Liver (tissue), 9 donors: Measurements from ENCODE around the gene NIPBL. TPM values are rescaled to one million over a fixed set of nuclear protein-coding genes. Genes with fewer than 3 reads are reported as not detected.
"Not testable (repeated sequence)": the region's sequence is repeated elsewhere in the genome, so short reads cannot be mapped to it uniquely, and the experiment has no call there.

Source experiments
- DNase-seq: peaks from one replicate; pipeline ENCODE4 v3.0.0-alpha.2; 2017; ENCODE audit warnings: low spot score
- H3K27ac ChIP-seq, 2 donors: one replicate each; pipeline ENCODE4 v1.7.0; 2013; ENCODE audit warnings: inconsistent platforms in 2 of 2, low read length in 2 of 2, control low read depth in 1 of 2, low read depth in 1 of 2, mild to moderate bottlenecking in 1 of 2
- H3K27me3 ChIP-seq, 4 donors: one replicate each; pipeline versions ENCODE4 v1.6.1 to v1.7.0; 2013; ENCODE audit warnings: low read length in 3 of 4, inconsistent platforms in 1 of 4, mild to moderate bottlenecking in 1 of 4, moderate library complexity in 1 of 4; ENCODE audit not compliant: control insufficient read depth in 4 of 4, insufficient read depth in 4 of 4
- H3K36me3 ChIP-seq, 4 donors: one replicate each; pipeline versions ENCODE4 v1.6.1 to v1.7.0; 2013; ENCODE audit warnings: low read length in 3 of 4, mild to moderate bottlenecking in 3 of 4, low read depth in 1 of 4, moderate library complexity in 1 of 4; ENCODE audit not compliant: control insufficient read depth in 4 of 4, insufficient read depth in 3 of 4
- H3K4me1 ChIP-seq, 4 donors: one replicate each; pipeline versions ENCODE4 v1.6.1 to v1.7.0; 2013; ENCODE audit warnings: low read length in 3 of 4, mild to moderate bottlenecking in 3 of 4, moderate library complexity in 1 of 4; ENCODE audit not compliant: control insufficient read depth in 4 of 4, insufficient read depth in 4 of 4
- H3K4me3 ChIP-seq, 3 donors: one replicate each; pipeline versions ENCODE4 v1.6.1 to v1.7.0; 2013; ENCODE audit warnings: low read length in 3 of 3, control low read depth in 1 of 3, low read depth in 1 of 3, mild to moderate bottlenecking in 1 of 3
- H3K9ac ChIP-seq, 2 donors: one replicate each; pipeline ENCODE4 v1.7.0; 2013; ENCODE audit warnings: low read length in 2 of 2, mild to moderate bottlenecking in 2 of 2, moderate library complexity in 2 of 2, control low read depth in 1 of 2, low read depth in 1 of 2
- H3K9me3 ChIP-seq, 4 donors: one replicate each; pipeline versions ENCODE4 v1.6.1 to v1.7.0; 2013; ENCODE audit warnings: low read length in 3 of 4; ENCODE audit not compliant: control insufficient read depth in 4 of 4
- EGR1 ChIP-seq, 2 donors: IDR thresholded peaks; 2 replicates each; pipeline ENCODE4 v1.6.1; 2016 to 2018; ENCODE audit warnings: antibody characterized with exemption in 2 of 2, low read depth in 2 of 2
- FOXA1 ChIP-seq: IDR thresholded peaks from 2 replicates; pipeline ENCODE4 v1.6.1; 2016; ENCODE audit warnings: antibody characterized with exemption
- FOXA2 ChIP-seq: IDR thresholded peaks from 2 replicates; pipeline ENCODE4 v1.6.1; 2016; ENCODE audit warnings: antibody characterized with exemption
- GABPA ChIP-seq, 2 donors: IDR thresholded peaks in 1 of 2; conservative IDR thresholded peaks in 1 of 2; 2 replicates each; pipeline ENCODE4 v1.6.1; 2016; ENCODE audit warnings: antibody characterized with exemption in 2 of 2, mild to moderate bottlenecking in 1 of 2, moderate library complexity in 1 of 2
- HNF4A ChIP-seq, 2 donors: conservative IDR thresholded peaks; 2 replicates each; pipeline ENCODE4 v1.6.1; 2016; ENCODE audit warnings: antibody characterized with exemption in 2 of 2, mild to moderate bottlenecking in 2 of 2
- HNF4G ChIP-seq: IDR thresholded peaks from 2 replicates; pipeline ENCODE4 v1.6.1; 2016; ENCODE audit warnings: antibody characterized with exemption
- JUND ChIP-seq, 2 donors: IDR thresholded peaks; 2 replicates each; pipeline ENCODE4 v1.6.1; 2016; ENCODE audit warnings: antibody characterized with exemption in 2 of 2
- NR2F2 ChIP-seq: IDR thresholded peaks from 2 replicates; pipeline ENCODE4 v1.6.1; 2016; ENCODE audit warnings: antibody characterized with exemption
- RAD21 ChIP-seq, 2 donors: IDR thresholded peaks; 2 replicates each; pipeline ENCODE4 v1.6.1; 2016; ENCODE audit warnings: antibody characterized with exemption in 2 of 2, mild to moderate bottlenecking in 2 of 2
- RXRA ChIP-seq, 2 donors: IDR thresholded peaks; 2 replicates each; pipeline ENCODE4 v1.6.1; 2017 to 2018; ENCODE audit warnings: antibody characterized with exemption in 2 of 2, mild to moderate bottlenecking in 1 of 2
- YY1 ChIP-seq: IDR thresholded peaks from 2 replicates; pipeline ENCODE4 v1.6.1; 2016; ENCODE audit warnings: antibody characterized with exemption, mild to moderate bottlenecking
- WGBS: extraction: QIAGEN DNeasy Blood & Tissue Kit; methylation state at CpG from one replicate; pipeline ENCODE4 v1.1.7; 2013; 5-methylcytosine and 5-hydroxymethylcytosine counted together
- polyA plus RNA-seq, 2 donors: library from polyadenylated mRNA; stranded (reverse) in 1 of 2; unstranded in 1 of 2; fragments of 200-250 nt in 1 of 2; fragments of >200 nt in 1 of 2; fragmentation: Nextera tagmentation in 1 of 2; extraction: Ambion mirVana in 1 of 2; gene quantifications; one replicate each; pipeline versions ENCODE4 v1.2.1 to v1.2.3, GENCODE V29; 2013 to 2015
- total RNA-seq, 2 donors: library from RNA; depleted of rRNA; stranded (reverse); fragments of >200 nt; gene quantifications; one replicate each; pipeline ENCODE4 v1.2.3, GENCODE V29; 2014
- TF ChIP-seq, protein P1 (sequence below): IDR thresholded peaks from 2 replicates; pipeline ENCODE4 v1.6.1; 2016; ENCODE audit warnings: antibody characterized with exemption, mild to moderate bottlenecking
- TF ChIP-seq, protein P2 (sequence below): IDR thresholded peaks from 2 replicates; pipeline ENCODE4 v1.6.1; 2016; ENCODE audit warnings: antibody characterized with exemption
- TF ChIP-seq, protein P3 (sequence below): IDR thresholded peaks from 2 replicates; pipeline ENCODE4 v1.6.1; 2016; ENCODE audit warnings: antibody characterized with exemption
- TF ChIP-seq, protein P4 (sequence below): fragments of 150-350 bp; IDR thresholded peaks from 2 replicates; pipeline ENCODE4 v1.5.1; 2017; ENCODE audit warnings: improper control_type of control experiment, low read depth, low read length; ENCODE audit not compliant: missing input control
- donor health status: healthy.
- donor health status: healthy.
- donor health status: healthy.
- donor health status: healthy.
- donor health status: healthy.

Gene NIPBL
- total and polyA plus RNA-seq, 4 donors = 4.9 to 30.3 (median 21.0) TPM

DNA sequence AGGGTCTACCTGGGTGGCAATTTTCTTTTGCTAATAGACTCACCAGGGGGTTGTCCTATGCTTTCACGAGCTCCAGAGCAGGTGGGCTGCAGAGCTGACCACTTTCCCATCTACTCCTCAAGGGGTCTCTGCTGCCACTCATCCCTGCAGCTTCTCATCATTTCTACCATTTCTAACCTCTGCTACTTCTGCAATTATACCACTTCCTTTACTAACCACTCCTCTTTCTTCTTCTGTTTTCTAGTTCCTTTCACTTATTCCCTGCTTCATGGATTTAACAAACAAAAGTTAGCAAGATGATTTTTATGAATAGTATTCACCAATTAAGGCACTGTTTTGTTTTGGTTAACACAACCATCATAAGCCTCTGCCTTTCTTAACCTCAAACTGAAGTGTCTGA lies 34.5 kb upstream of the NIPBL start:
- DNase-seq = no peak
- no peak overlapping the region for H3K9ac ChIP-seq
- no peaks in the 10 kb centered on the region for H3K27me3 ChIP-seq
- no peak overlapping the region for H3K27ac ChIP-seq
- no peaks in the 10 kb centered on the region for H3K36me3 ChIP-seq
- H3K4me3 ChIP-seq = no peak overlapping the region
- WGBS = 45% methylated on average over 1 of the region's 1 CpG
- H3K4me1 ChIP-seq = no peaks in the 10 kb centered on the region
- TF ChIP-seq JUND (IDR thresholded peaks at IDR 0.05) (no peak), GABPA (IDR thresholded peaks at IDR 0.05 in 1 of 2, conservative IDR thresholded peaks at IDR 0.05 in 1 of 2) (no peak), HNF4A (conservative IDR thresholded peaks at IDR 0.05) (no peak), YY1 (no peak), RXRA (IDR thresholded peaks at IDR 0.05) (no peak), FOXA2 (no peak), EGR1 (IDR thresholded peaks at IDR 0.05; ENCODE audit: low read depth in 2 of 2) (no peak), RAD21 (IDR thresholded peaks at IDR 0.05) (no peak), NR2F2 (no peak), HNF4G (no peak)
- TF ChIP-seq, protein P1, sequence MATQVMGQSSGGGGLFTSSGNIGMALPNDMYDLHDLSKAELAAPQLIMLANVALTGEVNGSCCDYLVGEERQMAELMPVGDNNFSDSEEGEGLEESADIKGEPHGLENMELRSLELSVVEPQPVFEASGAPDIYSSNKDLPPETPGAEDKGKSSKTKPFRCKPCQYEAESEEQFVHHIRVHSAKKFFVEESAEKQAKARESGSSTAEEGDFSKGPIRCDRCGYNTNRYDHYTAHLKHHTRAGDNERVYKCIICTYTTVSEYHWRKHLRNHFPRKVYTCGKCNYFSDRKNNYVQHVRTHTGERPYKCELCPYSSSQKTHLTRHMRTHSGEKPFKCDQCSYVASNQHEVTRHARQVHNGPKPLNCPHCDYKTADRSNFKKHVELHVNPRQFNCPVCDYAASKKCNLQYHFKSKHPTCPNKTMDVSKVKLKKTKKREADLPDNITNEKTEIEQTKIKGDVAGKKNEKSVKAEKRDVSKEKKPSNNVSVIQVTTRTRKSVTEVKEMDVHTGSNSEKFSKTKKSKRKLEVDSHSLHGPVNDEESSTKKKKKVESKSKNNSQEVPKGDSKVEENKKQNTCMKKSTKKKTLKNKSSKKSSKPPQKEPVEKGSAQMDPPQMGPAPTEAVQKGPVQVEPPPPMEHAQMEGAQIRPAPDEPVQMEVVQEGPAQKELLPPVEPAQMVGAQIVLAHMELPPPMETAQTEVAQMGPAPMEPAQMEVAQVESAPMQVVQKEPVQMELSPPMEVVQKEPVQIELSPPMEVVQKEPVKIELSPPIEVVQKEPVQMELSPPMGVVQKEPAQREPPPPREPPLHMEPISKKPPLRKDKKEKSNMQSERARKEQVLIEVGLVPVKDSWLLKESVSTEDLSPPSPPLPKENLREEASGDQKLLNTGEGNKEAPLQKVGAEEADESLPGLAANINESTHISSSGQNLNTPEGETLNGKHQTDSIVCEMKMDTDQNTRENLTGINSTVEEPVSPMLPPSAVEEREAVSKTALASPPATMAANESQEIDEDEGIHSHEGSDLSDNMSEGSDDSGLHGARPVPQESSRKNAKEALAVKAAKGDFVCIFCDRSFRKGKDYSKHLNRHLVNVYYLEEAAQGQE = no peak
- H3K9me3 ChIP-seq = no peaks in the 10 kb centered on the region

DNA sequence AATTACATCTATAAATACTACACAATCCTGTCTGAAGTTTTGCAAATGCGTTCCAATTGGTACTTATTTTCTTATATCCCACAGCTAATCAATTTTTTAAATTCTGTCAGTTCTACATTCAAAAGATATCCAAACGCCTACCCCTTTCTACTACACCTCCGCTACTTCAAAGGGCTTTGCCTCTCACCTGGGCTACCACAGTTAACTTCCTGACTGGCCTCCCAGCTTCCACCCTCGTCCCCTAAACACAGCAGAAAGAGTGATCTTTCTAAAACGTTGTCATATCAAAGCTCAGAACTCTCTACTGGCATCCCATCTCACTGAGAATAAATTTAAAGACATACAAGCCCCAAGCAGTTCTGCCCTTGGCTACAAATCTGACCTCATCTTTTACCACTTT lies 32.3 kb upstream of the NIPBL start:
- DNase-seq = no peak
- H3K36me3 ChIP-seq = no peaks in the 10 kb centered on the region
- WGBS = 69% methylated on average over 5 of the region's 5 CpGs
- no peaks in the 10 kb centered on the region for H3K27me3 ChIP-seq
- no peaks in the 10 kb centered on the region for H3K4me1 ChIP-seq
- no peak overlapping the region for H3K27ac ChIP-seq
- H3K9me3 ChIP-seq = no peaks in the 10 kb centered on the region
- TF ChIP-seq EGR1 (IDR thresholded peaks at IDR 0.05; ENCODE audit: low read depth in 2 of 2) (no peak), FOXA2 (no peak), FOXA1 (no peak), NR2F2 (no peak)
- TF ChIP-seq, protein P2, sequence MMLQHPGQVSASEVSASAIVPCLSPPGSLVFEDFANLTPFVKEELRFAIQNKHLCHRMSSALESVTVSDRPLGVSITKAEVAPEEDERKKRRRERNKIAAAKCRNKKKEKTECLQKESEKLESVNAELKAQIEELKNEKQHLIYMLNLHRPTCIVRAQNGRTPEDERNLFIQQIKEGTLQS = no peak
- TF ChIP-seq, protein P3, sequence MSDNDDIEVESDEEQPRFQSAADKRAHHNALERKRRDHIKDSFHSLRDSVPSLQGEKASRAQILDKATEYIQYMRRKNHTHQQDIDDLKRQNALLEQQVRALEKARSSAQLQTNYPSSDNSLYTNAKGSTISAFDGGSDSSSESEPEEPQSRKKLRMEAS = no peak
- TF ChIP-seq, protein P4, sequence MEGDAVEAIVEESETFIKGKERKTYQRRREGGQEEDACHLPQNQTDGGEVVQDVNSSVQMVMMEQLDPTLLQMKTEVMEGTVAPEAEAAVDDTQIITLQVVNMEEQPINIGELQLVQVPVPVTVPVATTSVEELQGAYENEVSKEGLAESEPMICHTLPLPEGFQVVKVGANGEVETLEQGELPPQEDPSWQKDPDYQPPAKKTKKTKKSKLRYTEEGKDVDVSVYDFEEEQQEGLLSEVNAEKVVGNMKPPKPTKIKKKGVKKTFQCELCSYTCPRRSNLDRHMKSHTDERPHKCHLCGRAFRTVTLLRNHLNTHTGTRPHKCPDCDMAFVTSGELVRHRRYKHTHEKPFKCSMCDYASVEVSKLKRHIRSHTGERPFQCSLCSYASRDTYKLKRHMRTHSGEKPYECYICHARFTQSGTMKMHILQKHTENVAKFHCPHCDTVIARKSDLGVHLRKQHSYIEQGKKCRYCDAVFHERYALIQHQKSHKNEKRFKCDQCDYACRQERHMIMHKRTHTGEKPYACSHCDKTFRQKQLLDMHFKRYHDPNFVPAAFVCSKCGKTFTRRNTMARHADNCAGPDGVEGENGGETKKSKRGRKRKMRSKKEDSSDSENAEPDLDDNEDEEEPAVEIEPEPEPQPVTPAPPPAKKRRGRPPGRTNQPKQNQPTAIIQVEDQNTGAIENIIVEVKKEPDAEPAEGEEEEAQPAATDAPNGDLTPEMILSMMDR = no peak
- H3K9ac ChIP-seq = no peak overlapping the region
- no peak overlapping the region for H3K4me3 ChIP-seq

DNA sequence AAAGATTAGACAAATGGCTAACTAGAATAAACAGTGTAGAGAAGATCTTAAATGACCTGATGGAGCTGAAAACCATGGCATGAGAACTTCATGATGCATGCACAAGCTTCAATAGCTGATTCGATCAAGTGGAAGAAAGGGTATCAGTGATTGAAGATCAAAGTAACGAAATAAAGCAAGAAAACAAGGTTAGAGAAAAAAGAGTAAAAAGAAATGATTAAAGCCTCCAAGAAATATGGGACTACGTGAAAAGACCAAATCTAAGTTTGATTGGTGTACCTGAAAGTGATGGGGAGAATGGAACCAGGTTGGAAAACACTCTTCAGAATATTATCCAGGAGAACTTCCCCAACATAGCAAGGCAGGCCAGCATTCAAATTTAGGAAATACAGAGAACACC lies 28.0 kb upstream of the NIPBL start:
- 91% methylated on average over 3 of the region's 3 CpGs for WGBS
- not testable (repeated sequence) for H3K36me3 ChIP-seq, H3K27me3 ChIP-seq, H3K9me3 ChIP-seq, H3K4me1 ChIP-seq, H3K9ac ChIP-seq, H3K27ac ChIP-seq, H3K4me3 ChIP-seq, DNase-seq

DNA sequence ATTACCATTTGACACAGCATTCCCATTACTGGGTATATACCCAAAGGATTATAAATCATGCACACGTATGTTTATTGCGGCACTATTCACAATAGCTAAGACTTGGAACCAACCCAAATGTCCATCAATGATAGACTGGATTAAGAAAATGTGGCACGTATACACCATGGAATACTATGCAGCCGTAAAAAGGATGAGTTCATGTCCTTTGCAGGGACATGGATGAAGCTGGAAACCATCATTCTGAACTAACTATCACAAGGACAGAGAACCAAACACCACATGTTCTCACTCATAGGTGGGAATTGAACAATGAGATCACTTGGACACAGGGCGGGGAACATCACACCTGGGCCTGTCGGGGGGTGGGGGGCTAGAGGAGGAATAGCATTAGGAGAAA lies 23.7 kb upstream of the NIPBL start:
- not testable (repeated sequence) for H3K4me3 ChIP-seq

More for the DNA sequence above, 23.7 kb upstream of the NIPBL start:
- not testable (repeated sequence) for DNase-seq, H3K9me3 ChIP-seq, H3K27me3 ChIP-seq, H3K9ac ChIP-seq, H3K27ac ChIP-seq, H3K4me1 ChIP-seq, H3K36me3 ChIP-seq
- WGBS = 95% methylated on average over 6 of the region's 6 CpGs
